IPS-15b (cell line): Measurements from ENCODE around the gene SULT1E1.

Source experiments
- H3K27me3 ChIP-seq: one replicate; pipeline ENCODE4 v1.6.1; 2013; ENCODE audit warnings: low read length; ENCODE audit not compliant: control insufficient read depth, insufficient read depth
- H3K36me3 ChIP-seq: one replicate; pipeline ENCODE4 v1.6.1; 2013; ENCODE audit warnings: low read length; ENCODE audit not compliant: control insufficient read depth, insufficient read depth
- H3K4me1 ChIP-seq: one replicate; pipeline ENCODE4 v1.6.1; 2013; ENCODE audit warnings: mild to moderate bottlenecking, low read length; ENCODE audit not compliant: control insufficient read depth, insufficient read depth
- H3K4me3 ChIP-seq: one replicate; pipeline ENCODE4 v1.5.1; 2013; ENCODE audit warnings: low read depth, low read length
- H3K9ac ChIP-seq: one replicate; pipeline ENCODE4 v1.6.1; 2013; ENCODE audit warnings: low read depth, mild to moderate bottlenecking, low read length
- H3K9me3 ChIP-seq: one replicate; pipeline ENCODE4 v1.6.1; 2013; ENCODE audit warnings: mild to moderate bottlenecking, low read length; ENCODE audit not compliant: control insufficient read depth, insufficient read depth

SULT1E1 gene

GRCh38 chr4:69875576-69875975 lies 15.6 kb upstream of the SULT1E1 start:
- Histone ChIP-seq H3K4me3 (no peak overlapping the region), H3K27me3 (no peaks in the 10 kb centered on the region), H3K4me1 (no peaks in the 10 kb centered on the region), H3K9me3 (no peaks in the 10 kb centered on the region), H3K9ac (no peak overlapping the region), H3K36me3 (no peaks in the 10 kb centered on the region)

- Histone ChIP-seq H3K4me1 (no peaks in the 10 kb centered on the region), H3K36me3 (no peaks in the 10 kb centered on the region), H3K4me3 (no peak overlapping the region), H3K27me3 (no peaks in the 10 kb centered on the region), H3K9ac (no peak overlapping the region), H3K9me3 (no peaks in the 10 kb centered on the region)
Observed at GRCh38 chr4:69874507-69874906, 14.6 kb upstream of the SULT1E1 start.

- no peaks in the 10 kb centered on the region for H3K9me3 ChIP-seq
- H3K36me3 ChIP-seq, result no peaks in the 10 kb centered on the region
- no peak overlapping the region for H3K9ac ChIP-seq
- no peaks in the 10 kb centered on the region for H3K4me1 ChIP-seq
- H3K4me3 ChIP-seq, result no peak overlapping the region
- H3K27me3 ChIP-seq, result no peaks in the 10 kb centered on the region
Observed at GRCh38 chr4:69861756-69862155, 1.8 kb upstream of the SULT1E1 start.

GRCh38 chr4:69860521-69861298 lies 765 bp upstream of the SULT1E1 start:
- no peaks in the 10 kb centered on the region for H3K4me1 ChIP-seq
- H3K36me3 ChIP-seq, result no peaks in the 10 kb centered on the region
- H3K27me3 ChIP-seq, result no peaks in the 10 kb centered on the region
- H3K4me3 ChIP-seq, result no peak overlapping the region
- no peak overlapping the region for H3K9ac ChIP-seq
- no peaks in the 10 kb centered on the region for H3K9me3 ChIP-seq

- Histone ChIP-seq H3K4me3 (no peak overlapping the region), H3K9me3 (no peaks in the 10 kb centered on the region), H3K4me1 (no peaks in the 10 kb centered on the region), H3K27me3 (no peaks in the 10 kb centered on the region), H3K36me3 (no peaks in the 10 kb centered on the region), H3K9ac (no peak overlapping the region)
Observed at GRCh38 chr4:69859140-69859685, 732 bp downstream of the SULT1E1 start.

GRCh38 chr4:69858690-69859089 lies 1.3 kb downstream of the SULT1E1 start:
- H3K9ac ChIP-seq, result no peak overlapping the region
- no peak overlapping the region for H3K4me3 ChIP-seq
- H3K27me3 ChIP-seq, result no peaks in the 10 kb centered on the region
- H3K36me3 ChIP-seq, result no peaks in the 10 kb centered on the region
- no peaks in the 10 kb centered on the region for H3K4me1 ChIP-seq
- H3K9me3 ChIP-seq, result no peaks in the 10 kb centered on the region

GRCh38 chr4:69855822-69856221 lies 4.1 kb downstream of the SULT1E1 start:
- Histone ChIP-seq H3K27me3 (no peaks in the 10 kb centered on the region), H3K36me3 (no peaks in the 10 kb centered on the region), H3K9me3 (no peaks in the 10 kb centered on the region), H3K4me1 (no peaks in the 10 kb centered on the region), H3K4me3 (no peak overlapping the region), H3K9ac (no peak overlapping the region)

- Histone ChIP-seq H3K36me3 (no peaks in the 10 kb centered on the region), H3K9me3 (no peaks in the 10 kb centered on the region), H3K9ac (no peak overlapping the region), H3K27me3 (no peaks in the 10 kb centered on the region), H3K4me3 (no peak overlapping the region), H3K4me1 (no peaks in the 10 kb centered on the region)
Observed at GRCh38 chr4:69849969-69850368, 10.0 kb downstream of the SULT1E1 start.

- no peak overlapping the region for H3K9ac ChIP-seq
- H3K4me1 ChIP-seq, result no peaks in the 10 kb centered on the region
- no peaks in the 10 kb centered on the region for H3K36me3 ChIP-seq
- H3K4me3 ChIP-seq, result no peak overlapping the region
- no peaks in the 10 kb centered on the region for H3K9me3 ChIP-seq
- H3K27me3 ChIP-seq, result no peaks in the 10 kb centered on the region
Observed at GRCh38 chr4:69849297-69849696, 10.6 kb downstream of the SULT1E1 start.

- H3K36me3 ChIP-seq, result no peaks in the 10 kb centered on the region
Observed at GRCh38 chr4:69848028-69848427, 11.9 kb downstream of the SULT1E1 start.

GRCh38 chr4:69843932-69844331 lies 16.0 kb downstream of the SULT1E1 start:
- H3K4me1 ChIP-seq, result no peaks in the 10 kb centered on the region
- H3K9ac ChIP-seq, result no peak overlapping the region
- no peaks in the 10 kb centered on the region for H3K9me3 ChIP-seq
- no peaks in the 10 kb centered on the region for H3K27me3 ChIP-seq
- no peaks in the 10 kb centered on the region for H3K36me3 ChIP-seq
- H3K4me3 ChIP-seq, result no peak overlapping the region

More at GRCh38 chr4:69848028-69848427, 11.9 kb downstream of the SULT1E1 start:
- Histone ChIP-seq H3K27me3 (no peaks in the 10 kb centered on the region), H3K4me1 (no peaks in the 10 kb centered on the region), H3K9ac (no peak overlapping the region), H3K9me3 (no peaks in the 10 kb centered on the region), H3K4me3 (no peak overlapping the region)

- Histone ChIP-seq H3K9me3 (no peaks in the 10 kb centered on the region), H3K4me3 (no peak overlapping the region), H3K4me1 (no peaks in the 10 kb centered on the region), H3K27me3 (no peaks in the 10 kb centered on the region), H3K36me3 (no peaks in the 10 kb centered on the region), H3K9ac (no peak overlapping the region)
Observed at GRCh38 chr4:69843301-69843700, 16.6 kb downstream of the SULT1E1 start.
